HCT116 (cell line): ENCODE results near the gene ADGRL3.
"Not testable (repeated sequence)": the region's sequence is repeated elsewhere in the genome, so short reads cannot be mapped to it uniquely, and the experiment has no call there.

Experiments used
- CEBPB ChIP-seq: IDR thresholded peaks from 2 replicates; pipeline ENCODE4 v1.6.1; 2012; ENCODE audit warnings: low read depth
- ZNF274 ChIP-seq: fragments of 200-500 bp; sonication (Bioruptor generic); IDR thresholded peaks from 2 replicates; pipeline ENCODE4 v1.6.1; 2014; ENCODE audit warnings: mild to moderate bottlenecking, low read depth, low read length, inconsistent platforms

- not testable (repeated sequence) for TF ChIP-seq CEBPB, ZNF274
Measured at GRCh38 chr4:61756937-61757336, 556.8 kb downstream of the ADGRL3 start.
